Transverse colon (tissue), 4 donors: Measurements from ENCODE around the gene NLRP11.

Experiments
- EP300 ChIP-seq: sonication (generic); formaldehyde crosslinking; IDR thresholded peaks from one replicate; pipeline ENCODE4 v1.6.1; 2017; ENCODE audit warnings: antibody characterized with exemption, low read depth
- POLR2A ChIP-seq: fragments of 450-650 bp; IDR thresholded peaks from one replicate; pipeline ENCODE4 v1.6.1; 2016; ENCODE audit warnings: antibody characterized with exemption, mild to moderate bottlenecking, moderate library complexity
- POLR2AphosphoS5 ChIP-seq, 3 donors: sonication (generic); formaldehyde crosslinking; IDR thresholded peaks; one replicate each; pipeline ENCODE4 v1.6.1; 2016; ENCODE audit warnings: antibody characterized with exemption in 3 of 3
- TF ChIP-seq, protein P1 (sequence below), 5 experiments: fragments of 200-600 bp in 3 of 5; fragments of 450-650 bp in 2 of 5; sonication (generic) in 3 of 5; IDR thresholded peaks; 1 replicate in 2 of 5; 2 replicates in 3 of 5; pipeline ENCODE4 v1.5.1; 2016 to 2017; ENCODE audit warnings: antibody characterized with exemption in 5 of 5, inconsistent platforms in 3 of 5, mild to moderate bottlenecking in 2 of 5, moderate library complexity in 1 of 5

DNA sequence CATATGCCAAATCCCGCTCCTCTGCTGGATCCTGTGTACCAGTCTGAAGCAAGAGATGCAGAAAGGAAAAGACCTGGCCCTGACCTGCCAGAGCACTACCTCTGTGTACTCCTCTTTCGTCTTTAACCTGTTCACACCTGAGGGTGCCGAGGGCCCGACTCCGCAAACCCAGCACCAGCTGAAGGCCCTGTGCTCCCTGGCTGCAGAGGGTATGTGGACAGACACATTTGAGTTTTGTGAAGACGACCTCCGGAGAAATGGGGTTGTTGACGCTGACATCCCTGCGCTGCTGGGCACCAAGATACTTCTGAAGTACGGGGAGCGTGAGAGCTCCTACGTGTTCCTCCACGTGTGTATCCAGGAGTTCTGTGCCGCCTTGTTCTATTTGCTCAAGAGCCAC lies 26.6 kb upstream of the NLRP11 start:
- TF ChIP-seq, protein P1, sequence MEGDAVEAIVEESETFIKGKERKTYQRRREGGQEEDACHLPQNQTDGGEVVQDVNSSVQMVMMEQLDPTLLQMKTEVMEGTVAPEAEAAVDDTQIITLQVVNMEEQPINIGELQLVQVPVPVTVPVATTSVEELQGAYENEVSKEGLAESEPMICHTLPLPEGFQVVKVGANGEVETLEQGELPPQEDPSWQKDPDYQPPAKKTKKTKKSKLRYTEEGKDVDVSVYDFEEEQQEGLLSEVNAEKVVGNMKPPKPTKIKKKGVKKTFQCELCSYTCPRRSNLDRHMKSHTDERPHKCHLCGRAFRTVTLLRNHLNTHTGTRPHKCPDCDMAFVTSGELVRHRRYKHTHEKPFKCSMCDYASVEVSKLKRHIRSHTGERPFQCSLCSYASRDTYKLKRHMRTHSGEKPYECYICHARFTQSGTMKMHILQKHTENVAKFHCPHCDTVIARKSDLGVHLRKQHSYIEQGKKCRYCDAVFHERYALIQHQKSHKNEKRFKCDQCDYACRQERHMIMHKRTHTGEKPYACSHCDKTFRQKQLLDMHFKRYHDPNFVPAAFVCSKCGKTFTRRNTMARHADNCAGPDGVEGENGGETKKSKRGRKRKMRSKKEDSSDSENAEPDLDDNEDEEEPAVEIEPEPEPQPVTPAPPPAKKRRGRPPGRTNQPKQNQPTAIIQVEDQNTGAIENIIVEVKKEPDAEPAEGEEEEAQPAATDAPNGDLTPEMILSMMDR (IDR thresholded peaks at IDR 0.05), result no peak
- TF ChIP-seq POLR2A (no peak), EP300 (no peak), POLR2AphosphoS5 (IDR thresholded peaks at IDR 0.05) (no peak)
